Endothelial cell of umbilical vein (primary cell): ENCODE results near the gene ACTMAP.

Source experiments
- EZH2 ChIP-seq: IDR thresholded peaks from 2 replicates; pipeline ENCODE4 v1.6.1; 2012; ENCODE audit warnings: borderline replicate concordance, low read depth, mild to moderate bottlenecking, moderate library complexity, low read length, inconsistent platforms; ENCODE audit not compliant: severe bottlenecking
- FOS ChIP-seq: IDR thresholded peaks from 2 replicates; pipeline ENCODE4 v1.6.1; 2011; ENCODE audit warnings: mild to moderate bottlenecking, low read length, moderate library complexity, borderline replicate concordance; ENCODE audit not compliant: insufficient read depth
- GATA2 ChIP-seq: IDR thresholded peaks from 2 replicates; pipeline ENCODE4 v1.7.0; 2011; ENCODE audit warnings: low read depth, mild to moderate bottlenecking, moderate library complexity, mixed read lengths, low read length; ENCODE audit not compliant: insufficient read length, insufficient read depth
- JUN ChIP-seq: IDR thresholded peaks from 2 replicates; pipeline ENCODE4 v1.6.1; 2011; ENCODE audit warnings: borderline replicate concordance, low read depth; ENCODE audit not compliant: insufficient read length, insufficient read depth
- MYC ChIP-seq: IDR thresholded peaks from one replicate; pipeline ENCODE4 v1.6.1; 2011; ENCODE audit warnings: mild to moderate bottlenecking, low read depth, low read length
- POLR2A ChIP-seq: IDR thresholded peaks from 2 replicates; pipeline ENCODE4 v1.6.1; 2012; ENCODE audit warnings: low read depth, mild to moderate bottlenecking, control low read depth, low read length
- POLR2AphosphoS5 ChIP-seq: IDR thresholded peaks from 2 replicates; pipeline ENCODE4 v1.6.1; 2012; ENCODE audit warnings: low read depth, mild to moderate bottlenecking, control low read depth, low read length, moderate library complexity; ENCODE audit not compliant: insufficient read depth
- TF ChIP-seq, protein P1 (sequence below), 2 donors: IDR thresholded peaks; 1 replicate in 1 of 2; 2 replicates in 1 of 2; pipeline ENCODE4 v1.5.1; 2011; ENCODE audit warnings: low read length in 2 of 2, mild to moderate bottlenecking in 2 of 2, moderate library complexity in 2 of 2, control low read depth in 1 of 2, inconsistent platforms in 1 of 2, low read depth in 1 of 2; ENCODE audit not compliant: insufficient read depth in 1 of 2; ENCODE audit errors: extremely low read depth in 1 of 2

- TF ChIP-seq, protein P1, sequence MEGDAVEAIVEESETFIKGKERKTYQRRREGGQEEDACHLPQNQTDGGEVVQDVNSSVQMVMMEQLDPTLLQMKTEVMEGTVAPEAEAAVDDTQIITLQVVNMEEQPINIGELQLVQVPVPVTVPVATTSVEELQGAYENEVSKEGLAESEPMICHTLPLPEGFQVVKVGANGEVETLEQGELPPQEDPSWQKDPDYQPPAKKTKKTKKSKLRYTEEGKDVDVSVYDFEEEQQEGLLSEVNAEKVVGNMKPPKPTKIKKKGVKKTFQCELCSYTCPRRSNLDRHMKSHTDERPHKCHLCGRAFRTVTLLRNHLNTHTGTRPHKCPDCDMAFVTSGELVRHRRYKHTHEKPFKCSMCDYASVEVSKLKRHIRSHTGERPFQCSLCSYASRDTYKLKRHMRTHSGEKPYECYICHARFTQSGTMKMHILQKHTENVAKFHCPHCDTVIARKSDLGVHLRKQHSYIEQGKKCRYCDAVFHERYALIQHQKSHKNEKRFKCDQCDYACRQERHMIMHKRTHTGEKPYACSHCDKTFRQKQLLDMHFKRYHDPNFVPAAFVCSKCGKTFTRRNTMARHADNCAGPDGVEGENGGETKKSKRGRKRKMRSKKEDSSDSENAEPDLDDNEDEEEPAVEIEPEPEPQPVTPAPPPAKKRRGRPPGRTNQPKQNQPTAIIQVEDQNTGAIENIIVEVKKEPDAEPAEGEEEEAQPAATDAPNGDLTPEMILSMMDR (IDR thresholded peaks at IDR 0.05; ENCODE audit: extremely low read depth in 1 of 2, insufficient read depth in 1 of 2, low read depth in 1 of 2, low read length in 2 of 2) = no peak
- TF ChIP-seq EZH2 (no peak), POLR2AphosphoS5 (no peak), POLR2A (no peak), MYC (no peak), JUN (no peak), GATA2 (no peak), FOS (no peak)
These were observed 30.9 kb upstream of the ACTMAP start for GRCh38 chr19:40781140-40781539.
